Aorta (tissue), 5 donors: ENCODE measurements around the gene HHLA2. TPM values are rescaled to one million over a fixed set of nuclear protein-coding genes. Genes with fewer than 3 reads are reported as not detected.
"Not testable (repeated sequence)": the region's sequence is repeated elsewhere in the genome, so short reads cannot be mapped to it uniquely, and the experiment has no call there.

Source experiments
- ATAC-seq: fragments of 200-7000 bp; cut with Tn5 transposase; one replicate; pipeline ENCODE4 v1.9.1; 2022; ENCODE audit warnings: moderate library complexity; ENCODE audit not compliant: low FRiP score
- DNase-seq, 2 donors: peaks; one replicate each; pipeline ENCODE4 v3.0.0-alpha.2; 2020
- H3K27ac ChIP-seq, 2 donors: one replicate each; pipeline ENCODE4 v1.5.1; 2013; ENCODE audit warnings: low read length in 2 of 2, mild to moderate bottlenecking in 2 of 2, moderate library complexity in 2 of 2, control low read depth in 1 of 2, inconsistent platforms in 1 of 2, low read depth in 1 of 2
- H3K27me3 ChIP-seq, 2 donors: one replicate each; pipeline ENCODE4 v1.6.1; 2013; ENCODE audit warnings: control low read depth in 1 of 2, low read length in 1 of 2, mild to moderate bottlenecking in 1 of 2, moderate library complexity in 1 of 2; ENCODE audit not compliant: insufficient read depth in 2 of 2, control insufficient read depth in 1 of 2
- H3K36me3 ChIP-seq, 2 donors: one replicate each; pipeline ENCODE4 v1.6.1; 2013; ENCODE audit warnings: control low read depth in 1 of 2, low read length in 1 of 2, mild to moderate bottlenecking in 1 of 2; ENCODE audit not compliant: insufficient read depth in 2 of 2, control insufficient read depth in 1 of 2
- H3K4me1 ChIP-seq, 2 donors: one replicate each; pipeline ENCODE4 v1.6.1; 2013; ENCODE audit warnings: low read length in 2 of 2, control low read depth in 1 of 2, mild to moderate bottlenecking in 1 of 2, moderate library complexity in 1 of 2; ENCODE audit not compliant: insufficient read depth in 2 of 2, control insufficient read depth in 1 of 2
- H3K4me3 ChIP-seq, 2 donors: one replicate each; pipeline ENCODE4 v1.5.1; 2013; ENCODE audit warnings: low read length in 2 of 2, control low read depth in 1 of 2, mild to moderate bottlenecking in 1 of 2
- H3K9me3 ChIP-seq: one replicate; pipeline ENCODE4 v1.6.1; 2013; ENCODE audit warnings: mild to moderate bottlenecking, low read length; ENCODE audit not compliant: control insufficient read depth
- WGBS, 2 donors: extraction: QIAGEN DNeasy Blood & Tissue Kit; methylation state at CpG; one replicate each; pipeline ENCODE4 v1.1.7; 2013; 5-methylcytosine and 5-hydroxymethylcytosine counted together
- intact Hi-C, 2 donors: fragments of 100-400 bp; cut with DNase I; formaldehyde crosslinking; loops; one replicate each; pipeline versions ENCODE4 v1.14.2 to v1.15.0; 2022
- polyA plus RNA-seq, 2 donors: library from polyadenylated mRNA; stranded (reverse); fragments of 200-250 nt; gene quantifications; one replicate each; pipeline ENCODE4 v1.2.3, GENCODE V29; 2013
- total RNA-seq, 2 donors: library from RNA; stranded (reverse); fragmentation: NEBNext Ultra II Directional; extraction: Animal tissue kit (Norgen Biotek cat#: 25700); gene quantifications; one replicate each; pipeline ENCODE4 v1.2.1, GENCODE V29; 2021
- donor health status: healthy with polysubstance abuse.
- donor health status: Bipolar disorder and iron deficiency.
- donor health status: DM: no; HTN: no; CAD: no.
- donor health status: DM: no; HTN: no; CAD: no.
- donor health status: DM: yes; HTN: yes; CAD: no.

HHLA2 gene
- total and polyA plus RNA-seq, 4 donors, result 0.64 to 10.6 TPM; not detected in 2

GRCh38 chr3:108359011-108359410 lies 62.7 kb downstream of the HHLA2 start:
- intact Hi-C loops, result no loop called here
- ATAC-seq (no peak), DNase-seq (no peak)
- no peaks in the 10 kb centered on the region for H3K27me3 ChIP-seq
- no peaks in the 10 kb centered on the region for H3K36me3 ChIP-seq
- 46% methylated on average over 2 of the region's 2 CpGs for WGBS, 2 donors
- H3K4me1 ChIP-seq, result no peaks in the 10 kb centered on the region
- no peak overlapping the region for H3K4me3 ChIP-seq
- no peak overlapping the region for H3K27ac ChIP-seq
- no peaks in the 10 kb centered on the region for H3K9me3 ChIP-seq

- WGBS, 2 donors, result 0% methylated on average over 1 of the region's 1 CpG
- H3K27ac ChIP-seq, result no peak overlapping the region
Measured at GRCh38 chr3:108376026-108376425, 79.7 kb downstream of the HHLA2 start.

GRCh38 chr3:108377384-108377783 lies 81.0 kb downstream of the HHLA2 start:
- no peaks in the 10 kb centered on the region for H3K4me1 ChIP-seq
- H3K27me3 ChIP-seq, result no peaks in the 10 kb centered on the region
- H3K4me3 ChIP-seq, result no peak overlapping the region
- H3K27ac ChIP-seq, result no peak overlapping the region
- no peaks in the 10 kb centered on the region for H3K36me3 ChIP-seq
- DNase-seq (no peak), ATAC-seq (no peak)
- intact Hi-C loops, result no loop called here
- H3K9me3 ChIP-seq, result no peaks in the 10 kb centered on the region
- 77 to 89% methylated on average over 1 of the region's 1 CpG for WGBS, 2 donors

More at GRCh38 chr3:108376026-108376425, 79.7 kb downstream of the HHLA2 start:
- Histone ChIP-seq H3K4me1 (no peaks in the 10 kb centered on the region), H3K9me3 (no peaks in the 10 kb centered on the region), H3K4me3 (no peak overlapping the region), H3K27me3 (no peaks in the 10 kb centered on the region), H3K36me3 (no peaks in the 10 kb centered on the region)
- ATAC-seq (no peak), DNase-seq (no peak)
- intact Hi-C loops, result no loop called here

- 94 to 98% methylated on average over 4 of the region's 4 CpGs for whole genome bisulfite sequencing, 2 donors
- Histone ChIP-seq H3K4me1 (no peaks in the 10 kb centered on the region), H3K27me3 (no peaks in the 10 kb centered on the region), H3K9me3 (no peaks in the 10 kb centered on the region), H3K36me3 (no peaks in the 10 kb centered on the region), H3K27ac (no peak overlapping the region), H3K4me3 (no peak overlapping the region)
- no peak for ATAC-seq
- intact Hi-C loops, result no loop called here
- DNase-seq, result no peak
Measured at GRCh38 chr3:108378153-108378951, 82.0 kb downstream of the HHLA2 start.

- H3K9me3 ChIP-seq, H3K36me3 ChIP-seq, H3K4me1 ChIP-seq, DNase-seq, H3K27me3 ChIP-seq, H3K27ac ChIP-seq, ATAC-seq, H3K4me3 ChIP-seq, intact Hi-C loops: not testable (repeated sequence)
- 89% methylated on average over 2 of the region's 2 CpGs for WGBS, 2 donors
Measured at GRCh38 chr3:108378952-108379342, 82.6 kb downstream of the HHLA2 start.

GRCh38 chr3:108380128-108380795 lies 83.9 kb downstream of the HHLA2 start:
- H3K27ac ChIP-seq, result no peak overlapping the region
- no peaks in the 10 kb centered on the region for H3K27me3 ChIP-seq
- H3K4me1 ChIP-seq, result no peaks in the 10 kb centered on the region
- WGBS, 2 donors, result 93 to 95% methylated on average over 7 of the region's 7 CpGs
- H3K9me3 ChIP-seq, result no peaks in the 10 kb centered on the region
- DNase-seq (no peak), ATAC-seq (no peak)
- no peaks in the 10 kb centered on the region for H3K36me3 ChIP-seq
- H3K4me3 ChIP-seq, result no peak overlapping the region
- intact Hi-C loops, result no loop called here

- ATAC-seq (no peak), DNase-seq (no peak)
- WGBS, 2 donors, result 72 to 77% methylated on average over 3 of the region's 3 CpGs
- no peaks in the 10 kb centered on the region for H3K27me3 ChIP-seq
- H3K36me3 ChIP-seq, result no peaks in the 10 kb centered on the region
- H3K4me3 ChIP-seq, result no peak overlapping the region
- no peak overlapping the region for H3K27ac ChIP-seq
- intact Hi-C loops, result no loop called here
- H3K4me1 ChIP-seq, result no peaks in the 10 kb centered on the region
- no peaks in the 10 kb centered on the region for H3K9me3 ChIP-seq
Measured at GRCh38 chr3:108381529-108382140, 85.3 kb downstream of the HHLA2 start.

- DNase-seq, result no peak
- Histone ChIP-seq H3K36me3 (no peaks in the 10 kb centered on the region), H3K4me3 (no peak overlapping the region), H3K4me1 (no peaks in the 10 kb centered on the region), H3K9me3 (no peaks in the 10 kb centered on the region), H3K27ac (no peak overlapping the region), H3K27me3 (no peaks in the 10 kb centered on the region)
- no peak for ATAC-seq
- intact Hi-C loops, result no loop called here
Measured at GRCh38 chr3:108383306-108383705, 87.0 kb downstream of the HHLA2 start.

GRCh38 chr3:108387063-108387462 lies 90.7 kb downstream of the HHLA2 start:
- DNase-seq, result no peak
- Histone ChIP-seq H3K27ac (no peak overlapping the region), H3K9me3 (no peaks in the 10 kb centered on the region), H3K4me3 (no peak overlapping the region), H3K36me3 (no peaks in the 10 kb centered on the region), H3K4me1 (no peaks in the 10 kb centered on the region), H3K27me3 (no peaks in the 10 kb centered on the region)
- intact Hi-C loops, result no loop called here
- no peak for ATAC-seq
- 98 to 100% methylated on average over 1 of the region's 1 CpG for WGBS, 2 donors
